ENCODE measurements around the gene BNIPL.

Gene BNIPL

DNA sequence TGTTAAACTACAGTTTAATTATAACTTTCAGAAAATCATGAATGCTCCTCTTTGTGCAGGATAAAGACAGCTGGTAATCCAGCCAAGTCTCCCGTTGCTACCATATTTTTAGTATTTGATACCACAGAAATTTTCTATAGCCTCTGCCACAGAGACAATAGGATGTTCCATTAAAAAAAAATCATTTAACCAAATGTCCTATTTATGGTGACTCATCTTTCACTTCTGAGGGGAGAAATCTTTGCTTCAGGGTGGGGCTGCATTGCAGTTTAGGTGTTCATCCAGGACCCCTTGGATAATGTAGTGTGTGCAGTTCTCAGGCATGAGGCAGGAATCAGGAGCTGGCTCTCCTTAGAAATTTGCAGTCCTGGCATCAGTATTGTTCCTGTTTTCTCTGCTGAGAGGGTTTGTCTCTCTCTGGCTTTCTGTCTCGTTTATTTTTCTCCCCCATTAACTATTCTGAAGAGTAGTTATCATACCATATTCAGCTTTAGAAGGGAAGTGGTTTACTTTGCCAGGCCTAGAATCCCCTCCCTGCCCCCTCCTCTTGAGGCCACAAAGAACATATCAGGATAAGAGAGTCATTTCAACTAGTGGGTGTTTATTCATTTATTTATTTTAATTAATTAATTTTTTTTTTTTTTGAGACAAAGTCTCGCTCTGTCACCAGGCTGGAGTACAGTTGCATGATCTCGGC is 25.1 kb upstream of the BNIPL start:
- no peak for FAIRE-seq

- no peak for FAIRE-seq
Observed at GRCh38 chr1:151012684-151013471, 23.5 kb upstream of the BNIPL start.

GRCh38 chr1:151013518-151013917 is 22.9 kb upstream of the BNIPL start:
- no peak for FAIRE-seq

GRCh38 chr1:151024540-151025146 is 11.7 kb upstream of the BNIPL start:
- FAIRE-seq = no peak

DNA sequence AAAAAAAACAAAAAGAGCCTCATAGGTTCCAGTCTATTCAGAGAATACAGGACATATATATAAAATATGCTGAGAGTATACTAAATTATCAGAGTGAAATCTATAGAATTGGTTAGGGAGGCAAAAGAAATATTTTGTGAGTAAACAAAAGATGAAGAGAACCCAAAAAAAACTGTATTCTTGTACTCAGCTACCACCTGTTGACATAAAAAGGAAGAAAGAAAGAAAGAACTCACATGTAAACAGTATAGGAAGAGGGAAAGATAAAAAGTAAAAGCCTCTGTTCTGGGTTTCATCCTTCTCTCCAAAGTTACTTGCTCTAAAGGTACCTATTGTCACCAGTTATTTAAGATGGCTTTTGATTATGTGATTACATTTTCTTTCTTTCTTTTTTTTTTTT is 9.9 kb upstream of the BNIPL start:
- no peak for FAIRE-seq

DNA sequence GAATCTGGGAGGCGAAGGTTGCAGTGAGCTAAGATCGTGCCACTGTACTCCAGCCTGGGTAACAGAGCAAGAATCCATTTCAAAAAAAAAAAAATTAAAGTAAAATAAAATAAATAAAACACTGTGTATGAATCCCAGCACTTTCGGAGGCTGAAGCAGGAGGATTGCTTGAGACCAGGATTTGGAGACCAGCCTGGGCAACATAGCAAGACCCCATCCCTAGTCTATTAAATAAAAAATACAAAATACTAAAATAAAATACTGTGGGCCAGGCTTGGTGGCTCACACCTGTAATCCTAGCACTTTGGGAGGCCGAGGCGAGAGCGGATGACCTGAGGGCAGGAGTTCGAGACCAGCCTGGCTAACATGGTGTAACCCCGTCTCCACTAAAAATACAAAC is 4.2 kb upstream of the BNIPL start:
- no peak for FAIRE-seq

GRCh38 chr1:151035167-151035566 is 1.2 kb upstream of the BNIPL start:
- FAIRE-seq = no peak

DNA sequence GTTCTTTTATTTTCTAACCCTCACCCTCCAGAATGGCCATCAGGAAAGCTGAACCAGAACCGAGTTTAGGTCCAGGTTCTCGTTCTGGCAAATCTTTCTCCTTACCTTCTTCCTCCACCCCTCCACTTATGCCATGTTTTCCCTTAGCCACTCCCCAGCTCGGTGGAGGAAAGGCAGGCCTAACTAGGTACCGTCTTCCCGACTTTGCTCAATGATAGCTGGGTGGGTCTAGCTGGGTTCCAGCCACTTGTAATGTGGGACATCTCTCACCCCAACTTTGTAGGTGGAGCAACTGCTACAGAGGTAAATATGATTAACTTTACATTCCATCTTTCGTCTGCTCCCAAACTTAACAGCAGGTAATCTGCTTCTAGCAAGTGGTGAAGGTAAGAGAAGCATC is 646 bp downstream of the BNIPL start:
- no peak for FAIRE-seq

- FAIRE-seq = no peak
Observed at GRCh38 chr1:151039521-151039920, 3.1 kb downstream of the BNIPL start.

DNA sequence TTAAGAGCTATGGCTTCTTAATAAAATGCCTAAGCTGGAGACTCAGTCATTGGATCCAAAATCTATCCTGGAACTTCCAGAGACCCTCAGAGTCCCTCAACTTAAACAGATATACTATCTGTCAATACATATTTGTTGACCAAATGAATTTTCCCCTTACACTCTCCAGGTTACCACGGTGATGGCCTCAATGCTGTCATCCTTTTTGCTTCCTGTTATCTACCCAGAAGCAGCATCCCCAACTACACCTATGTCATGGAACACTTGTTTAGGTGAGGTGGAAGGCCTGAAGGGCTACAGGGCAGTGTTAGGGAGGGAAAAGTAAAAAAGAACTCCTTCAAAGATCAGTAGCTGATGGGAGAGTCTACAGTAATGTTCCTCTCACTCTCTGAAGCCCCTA is 6.8 kb downstream of the BNIPL start:
- no peak for FAIRE-seq

DNA sequence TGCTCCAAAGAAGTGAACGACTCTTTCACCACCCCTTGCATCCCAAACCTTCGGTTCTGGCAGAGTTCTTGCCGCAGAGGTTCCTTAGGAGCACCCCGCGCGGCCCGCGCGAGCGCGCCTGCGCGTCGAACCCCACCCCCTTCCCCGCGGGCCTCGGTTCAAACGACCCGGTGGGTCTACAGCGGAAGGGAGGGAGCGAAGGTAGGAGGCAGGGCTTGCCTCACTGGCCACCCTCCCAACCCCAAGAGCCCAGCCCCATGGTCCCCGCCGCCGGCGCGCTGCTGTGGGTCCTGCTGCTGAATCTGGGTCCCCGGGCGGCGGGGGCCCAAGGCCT is 11.2 kb downstream of the BNIPL start, which contains the start of gene C1orf56:
Gene C1orf56, plus strand, starts transcription at position 161 of the 334 bp plus-strand sequence. Its CDS starts 97 bp downstream, at position 258.
- no peak for FAIRE-seq

DNA sequence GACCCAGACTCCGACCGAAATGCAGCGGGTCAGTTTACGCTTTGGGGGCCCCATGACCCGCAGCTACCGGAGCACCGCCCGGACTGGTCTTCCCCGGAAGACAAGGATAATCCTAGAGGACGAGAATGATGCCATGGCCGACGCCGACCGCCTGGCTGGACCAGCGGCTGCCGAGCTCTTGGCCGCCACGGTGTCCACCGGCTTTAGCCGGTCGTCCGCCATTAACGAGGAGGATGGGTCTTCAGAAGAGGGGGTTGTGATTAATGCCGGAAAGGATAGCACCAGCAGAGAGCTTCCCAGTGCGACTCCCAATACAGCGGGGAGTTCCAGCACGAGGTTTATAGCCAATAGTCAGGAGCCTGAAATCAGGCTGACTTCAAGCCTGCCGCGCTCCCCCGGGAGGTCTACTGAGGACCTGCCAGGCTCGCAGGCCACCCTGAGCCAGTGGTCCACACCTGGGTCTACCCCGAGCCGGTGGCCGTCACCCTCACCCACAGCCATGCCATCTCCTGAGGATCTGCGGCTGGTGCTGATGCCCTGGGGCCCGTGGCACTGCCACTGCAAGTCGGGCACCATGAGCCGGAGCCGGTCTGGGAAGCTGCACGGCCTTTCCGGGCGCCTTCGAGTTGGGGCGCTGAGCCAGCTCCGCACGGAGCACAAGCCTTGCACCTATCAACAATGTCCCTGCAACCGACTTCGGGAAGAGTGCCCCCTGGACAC is 11.7 kb downstream of the BNIPL start:
- no peak for FAIRE-seq

GRCh38 chr1:151048645-151049032 is 12.3 kb downstream of the BNIPL start:
- FAIRE-seq = no peak

- no peak for FAIRE-seq
Observed at GRCh38 chr1:151049458-151049857, 13.1 kb downstream of the BNIPL start.

GRCh38 chr1:151050051-151050688 is 13.8 kb downstream of the BNIPL start:
- FAIRE-seq = no peak

GRCh38 chr1:151051356-151052009 is 15.1 kb downstream of the BNIPL start:
- FAIRE-seq = no peak

DNA sequence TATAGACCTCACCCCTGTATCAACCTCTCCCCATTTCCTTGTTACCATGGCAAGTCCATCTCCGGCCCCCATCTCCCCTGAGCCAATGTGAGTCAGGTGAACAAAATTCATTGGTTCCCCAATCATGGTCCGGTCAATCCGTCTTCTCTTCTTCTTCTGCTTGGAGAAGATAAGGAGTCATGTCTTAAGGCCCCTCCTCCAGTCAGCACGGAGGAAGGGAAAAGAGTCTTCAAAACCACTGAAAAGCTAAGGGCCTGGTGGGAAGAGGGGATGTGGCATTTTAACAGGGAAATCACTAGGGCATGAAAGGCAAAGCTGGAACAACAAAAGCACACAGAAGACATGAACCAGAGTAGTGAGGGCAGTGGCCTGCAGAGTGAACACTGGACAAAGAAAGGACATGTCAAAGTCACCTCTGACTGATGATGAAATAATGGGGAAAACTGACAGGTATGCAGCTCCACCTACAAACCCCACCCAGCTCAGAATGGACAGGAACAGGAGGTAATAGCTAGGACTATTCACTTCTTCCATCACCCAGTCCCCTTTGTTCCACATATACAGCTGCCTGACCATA is 18.7 kb downstream of the BNIPL start:
- FAIRE-seq = no peak

- FAIRE-seq = no peak
Observed at GRCh38 chr1:151055581-151055980, 19.2 kb downstream of the BNIPL start.

- no peak for FAIRE-seq
Observed at GRCh38 chr1:151056149-151056548, 19.8 kb downstream of the BNIPL start.

- no peak for FAIRE-seq
Observed at GRCh38 chr1:151058692-151059091, 22.3 kb downstream of the BNIPL start.

- FAIRE-seq = no peak
Observed at GRCh38 chr1:151059109-151060006, 23.0 kb downstream of the BNIPL start, which contains the start of gene CDC42SE1. CDC42SE1 (minus strand) TSS chr1:151059622; CDS start chr1:151055730, 3,892 bp downstream.

All from A204.1 (cell line).